PC-3 (cell line): ENCODE results near the gene EFCAB12.

Experiments used
- CTCF ChIP-seq: fragments of 300-600 bp; sonication (generic); conservative IDR thresholded peaks from 2 replicates; pipeline ENCODE4 v1.5.1; 2017; ENCODE audit warnings: antibody characterized with exemption, low read depth, mild to moderate bottlenecking, low read length
- EZH2 ChIP-seq: fragments of 300-600 bp; sonication (generic); IDR thresholded peaks from one replicate; pipeline ENCODE4 v1.6.1; 2017; ENCODE audit warnings: antibody characterized with exemption, mild to moderate bottlenecking, low read length; ENCODE audit not compliant: unreplicated experiment
- EZH2phosphoT487 ChIP-seq: fragments of 300-600 bp; sonication (generic); IDR thresholded peaks from 2 replicates; pipeline ENCODE4 v1.6.1; 2018; ENCODE audit warnings: mild to moderate bottlenecking, antibody characterized with exemption, low read length, borderline replicate concordance

GRCh38 chr3:129360171-129360611, 68.2 kb downstream of the EFCAB12 start:
- no peak for TF ChIP-seq CTCF
- TF ChIP-seq EZH2, result no peak
- no peak for TF ChIP-seq EZH2phosphoT487
